ENCODE results near the gene SUMO3.

The SUMO3 gene

DNA sequence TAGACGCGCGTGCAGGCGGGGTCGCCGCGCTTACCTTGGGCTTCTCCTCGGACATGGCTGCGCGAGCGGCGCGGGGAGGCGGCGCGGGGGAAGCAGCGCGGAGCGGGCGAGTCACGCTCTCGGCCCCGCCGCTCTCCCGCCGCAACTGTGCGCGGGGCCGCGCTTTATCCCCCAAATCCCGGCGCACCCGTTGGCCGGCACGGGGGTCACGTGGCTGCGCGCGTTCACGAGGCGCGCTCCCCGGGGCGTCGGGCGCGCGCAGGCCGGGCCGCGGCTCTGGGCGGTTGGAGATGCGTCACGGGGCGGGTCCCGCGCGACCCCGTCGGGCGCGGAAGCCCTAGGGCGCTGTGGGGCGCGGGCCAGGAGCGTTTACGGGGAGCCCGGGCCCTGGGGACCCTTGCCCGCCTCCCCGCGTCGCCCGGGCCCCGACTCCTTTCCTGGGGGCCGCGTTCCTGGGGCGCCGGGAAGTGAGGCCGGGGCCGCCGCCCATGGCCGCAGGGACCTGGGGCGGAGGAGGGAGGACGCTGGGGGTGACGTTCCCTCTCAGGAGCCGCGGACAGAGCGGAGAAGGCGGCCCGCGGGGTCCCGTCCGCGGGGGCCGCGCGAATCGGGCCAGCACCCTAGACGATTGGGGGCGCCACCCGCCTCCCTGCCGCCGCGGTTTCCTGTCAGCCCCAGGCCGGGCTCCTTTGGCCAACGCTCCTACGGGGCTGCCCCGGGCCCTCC is at the start of gene SUMO3:
SUMO3 (minus strand) TSS at position 149 of the 726 bp plus-strand sequence; CDS start at position 55, 94 bp downstream.
- DNase-seq (ENCODE audit: low read depth, low spot score), result no peak
- H3K27ac ChIP-seq, result peak within 1 kb of the TSS; percentile 51

DNA sequence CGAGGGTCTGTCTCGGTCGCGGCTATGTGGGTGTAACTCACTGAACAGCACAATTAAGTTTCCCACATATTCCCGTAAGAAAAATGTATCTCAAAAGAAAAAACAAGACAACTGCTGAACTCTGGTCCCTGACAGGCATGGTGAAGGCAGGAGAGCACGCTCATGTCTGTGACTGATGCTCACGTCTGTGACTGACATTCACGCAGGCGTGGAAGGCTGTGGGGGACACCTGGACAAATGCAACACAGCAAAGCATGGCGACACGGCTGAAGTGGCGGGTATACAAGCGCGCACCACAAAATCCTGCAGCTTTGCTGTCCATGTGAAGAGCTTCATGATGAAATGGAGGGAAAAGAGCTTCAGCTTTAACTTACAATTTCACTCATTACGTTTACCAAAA is 49.6 kb upstream of the SUMO3 start:
- DNase-seq (ENCODE audit: low read depth, low spot score), result no peak
- no peak overlapping the region for H3K27ac ChIP-seq

DNA sequence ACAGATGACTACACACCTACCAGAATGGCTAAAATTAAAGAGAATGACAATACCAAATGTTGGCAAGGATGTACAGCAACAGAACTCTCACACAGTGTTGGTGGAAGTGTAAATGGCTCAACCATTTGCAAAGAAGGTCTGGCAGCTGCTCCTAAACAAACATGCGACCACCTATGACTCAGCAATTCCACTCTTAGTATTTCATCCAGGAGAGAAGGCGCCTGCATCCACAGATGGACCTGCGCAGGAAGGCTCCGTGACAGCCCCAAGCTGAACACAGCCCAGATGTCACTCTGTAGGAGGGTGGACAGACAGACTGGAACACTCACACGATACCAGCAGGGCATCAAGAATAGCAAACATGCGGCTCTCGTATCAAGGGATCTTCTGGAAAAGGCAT is 48.9 kb upstream of the SUMO3 start:
- no peak for DNase-seq (ENCODE audit: low read depth, low spot score)
- no peak overlapping the region for H3K27ac ChIP-seq

GRCh38 chr21:44865561-44866280 is 47.9 kb upstream of the SUMO3 start:
- H3K27ac ChIP-seq, result no peak overlapping the region
- DNase-seq (ENCODE audit: low read depth, low spot score), result no peak

- no peak for DNase-seq (ENCODE audit: low read depth, low spot score)
Observed at GRCh38 chr21:44862869-44863685, 45.2 kb upstream of the SUMO3 start.

DNA sequence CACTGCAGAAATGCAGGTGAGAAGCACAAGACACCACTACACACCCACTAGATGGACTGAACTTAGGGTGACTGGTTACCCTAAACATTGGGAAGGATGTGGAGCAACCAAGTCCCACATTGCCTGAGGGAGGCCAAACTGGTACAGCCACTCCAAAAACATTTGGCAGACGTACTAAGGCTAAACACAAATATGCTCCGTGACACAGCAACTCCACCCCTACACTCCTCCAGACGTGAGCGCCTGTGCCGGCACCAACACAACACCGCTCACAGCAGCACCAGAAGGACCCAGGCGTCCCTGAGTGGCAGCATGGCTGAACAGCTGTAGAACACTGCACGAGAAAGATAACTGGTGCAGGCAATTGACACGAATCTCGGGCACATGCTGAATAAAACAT is 40.9 kb upstream of the SUMO3 start:
- DNase-seq (ENCODE audit: low read depth, low spot score), result no peak
- H3K27ac ChIP-seq, result no peak overlapping the region

More at GRCh38 chr21:44862869-44863685, 45.2 kb upstream of the SUMO3 start:
- H3K27ac ChIP-seq, result no peak overlapping the region

- DNase-seq (ENCODE audit: low read depth, low spot score), result no peak
Observed at GRCh38 chr21:44858291-44858690, 40.4 kb upstream of the SUMO3 start.

DNA sequence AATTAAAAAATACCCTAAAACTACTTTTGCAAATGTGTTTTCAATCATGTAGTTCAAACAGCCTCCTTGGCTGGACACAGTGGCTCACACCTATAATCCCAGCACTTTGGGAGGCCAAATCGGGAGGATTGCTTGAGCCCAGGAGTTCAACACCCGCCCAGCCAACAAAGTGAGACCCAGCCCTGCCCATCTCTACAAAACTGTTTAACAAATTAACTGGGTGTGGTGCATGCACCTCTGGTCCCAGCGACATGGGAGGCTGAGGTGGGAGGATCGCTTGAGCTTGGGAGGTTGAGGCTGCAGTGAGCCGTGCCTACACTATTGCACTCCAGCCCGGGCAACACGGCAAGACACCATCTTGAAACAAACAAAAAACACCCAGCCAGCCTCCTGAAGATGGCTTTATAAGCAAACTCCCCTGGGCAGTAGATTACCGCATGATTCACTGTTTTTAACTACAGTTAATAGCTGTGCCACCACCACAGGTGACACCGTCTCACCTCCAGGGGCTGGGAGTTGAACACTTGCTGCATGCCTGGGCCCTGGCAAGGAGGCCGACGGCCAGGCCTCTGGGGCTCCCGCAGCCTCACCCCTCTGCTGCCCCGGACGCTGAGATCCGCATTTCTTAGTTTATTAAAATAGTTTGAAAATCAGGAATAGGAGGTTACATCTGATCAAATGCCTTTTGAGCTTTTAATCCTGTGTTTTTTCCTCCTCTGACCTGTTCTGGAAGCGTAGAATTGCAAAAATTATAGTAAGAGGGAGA is 39.4 kb upstream of the SUMO3 start:
- H3K27ac ChIP-seq, result no peak overlapping the region
- DNase-seq (ENCODE audit: low read depth, low spot score), result no peak

More at GRCh38 chr21:44858291-44858690, 40.4 kb upstream of the SUMO3 start:
- no peak overlapping the region for H3K27ac ChIP-seq

GRCh38 chr21:44856131-44856530 is 38.3 kb upstream of the SUMO3 start:
- H3K27ac ChIP-seq, result no peak overlapping the region
- no peak for DNase-seq (ENCODE audit: low read depth, low spot score)

DNA sequence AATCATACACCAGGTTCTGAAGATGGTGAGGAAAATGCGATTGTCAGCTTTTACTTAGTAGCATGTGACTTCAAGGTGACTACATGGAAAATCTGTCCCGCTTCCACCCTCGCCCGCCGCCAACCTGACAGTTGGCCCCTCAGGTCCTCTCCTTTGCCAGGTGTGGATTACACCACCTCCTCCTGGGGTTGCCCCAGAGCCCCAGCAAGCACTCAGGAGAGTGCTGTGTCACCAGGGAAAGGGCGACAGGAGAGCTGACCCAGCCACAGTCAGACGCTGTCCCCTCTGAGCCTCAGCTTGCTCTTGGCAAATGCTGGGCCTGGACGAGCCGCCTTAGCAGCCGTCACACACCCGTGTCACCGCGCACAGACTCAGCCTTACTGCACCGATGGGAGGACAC is 37.7 kb upstream of the SUMO3 start:
- no peak overlapping the region for H3K27ac ChIP-seq
- DNase-seq (ENCODE audit: low read depth, low spot score), result no peak

DNA sequence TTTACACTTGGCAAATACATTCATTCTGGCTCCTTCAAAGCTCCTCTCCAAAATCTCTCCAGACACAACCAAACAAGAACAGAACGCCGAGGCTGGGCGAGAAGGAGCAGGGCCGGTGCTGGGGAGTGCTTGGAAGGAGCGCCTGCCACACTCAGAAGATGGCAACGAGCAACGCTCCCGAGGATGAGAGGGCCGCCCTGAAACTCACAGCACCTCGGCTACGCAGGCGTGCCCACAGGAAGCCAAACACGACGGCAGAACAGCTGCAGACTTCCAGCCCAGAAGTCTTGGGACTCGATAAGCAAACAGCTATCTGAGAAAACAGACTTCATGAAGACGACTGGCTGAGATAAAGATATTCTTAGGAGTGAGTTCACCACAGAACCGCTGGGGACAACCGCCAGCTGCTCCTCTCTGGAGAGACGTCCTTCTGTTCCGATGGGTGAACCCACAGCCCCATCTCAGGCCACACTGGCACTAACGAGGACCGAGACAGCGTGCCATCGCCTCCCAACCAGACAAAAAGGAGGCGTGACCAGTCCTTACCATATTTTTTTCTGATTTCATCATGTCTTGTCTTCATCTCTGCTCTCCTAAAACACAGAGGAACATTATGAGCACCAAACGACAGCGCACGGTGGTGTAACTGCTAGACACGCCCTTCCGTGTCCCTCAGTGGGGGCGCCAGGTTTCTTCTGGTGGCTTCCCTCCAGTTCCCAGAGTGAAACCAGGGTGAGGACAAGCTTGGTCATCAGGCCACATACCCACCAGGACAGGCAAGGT is 37.0 kb upstream of the SUMO3 start:
- DNase-seq (ENCODE audit: low read depth, low spot score), result no peak
- no peak overlapping the region for H3K27ac ChIP-seq

DNA sequence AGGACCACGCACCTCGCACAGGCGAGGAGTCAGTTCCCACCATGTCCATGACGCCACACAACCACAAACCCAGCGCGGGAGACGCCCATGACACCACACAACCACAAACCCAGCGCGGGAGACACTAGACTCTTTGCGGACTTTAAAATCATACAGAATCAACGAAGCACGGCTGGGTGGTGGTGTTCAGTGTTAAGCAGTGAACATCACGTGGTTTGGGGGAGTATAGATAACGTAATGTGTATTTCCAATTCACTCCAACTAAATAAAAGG is 36.5 kb upstream of the SUMO3 start:
- no peak for DNase-seq (ENCODE audit: low read depth, low spot score)
- H3K27ac ChIP-seq, result no peak overlapping the region

GRCh38 chr21:44853601-44854390 is 35.9 kb upstream of the SUMO3 start:
- DNase-seq (ENCODE audit: low read depth, low spot score), result no peak
- H3K27ac ChIP-seq, result no peak overlapping the region

GRCh38 chr21:44850905-44851657 is 33.2 kb upstream of the SUMO3 start:
- DNase-seq (ENCODE audit: low read depth, low spot score), result no peak
- no peak overlapping the region for H3K27ac ChIP-seq

DNA sequence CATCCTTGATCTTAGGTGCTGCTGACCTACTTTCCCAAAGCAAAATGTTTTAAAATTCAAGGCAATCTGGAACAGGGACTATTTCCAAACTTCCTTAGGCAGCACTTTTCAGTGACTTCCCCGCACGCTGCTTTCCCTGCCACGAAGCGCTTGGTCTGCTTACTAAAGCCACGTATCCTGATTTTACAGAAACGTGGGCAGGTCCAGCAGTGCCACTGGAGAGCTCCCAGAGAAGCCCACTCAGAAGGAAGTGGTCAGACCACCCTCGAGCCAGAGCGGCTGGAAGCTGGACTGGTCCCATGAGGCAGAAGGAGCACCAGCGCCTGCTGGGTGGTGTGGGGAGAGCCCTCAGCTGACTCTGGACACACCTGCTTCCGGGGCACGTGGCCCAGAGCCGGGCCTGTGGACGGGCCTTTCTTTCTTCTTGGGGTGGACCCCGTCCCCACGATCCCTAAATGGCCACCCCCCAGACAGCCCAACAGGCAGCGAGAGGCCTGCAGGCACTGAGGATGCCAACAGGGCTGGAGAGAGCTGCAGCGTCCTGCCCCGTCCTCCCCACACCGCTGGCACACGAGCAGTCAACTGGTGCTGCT is 32.4 kb upstream of the SUMO3 start:
- no peak overlapping the region for H3K27ac ChIP-seq
- no peak for DNase-seq (ENCODE audit: low read depth, low spot score)

- no peak for DNase-seq (ENCODE audit: low read depth, low spot score)
- no peak overlapping the region for H3K27ac ChIP-seq
Observed at GRCh38 chr21:44849616-44850130, 31.8 kb upstream of the SUMO3 start.

GRCh38 chr21:44848821-44849521 is 31.1 kb upstream of the SUMO3 start:
- no peak overlapping the region for H3K27ac ChIP-seq
- DNase-seq (ENCODE audit: low read depth, low spot score), result no peak
